Stomach smooth muscle (tissue), 2 donors: ENCODE data around the gene ZIM2.

Source experiments
- H3K27ac ChIP-seq: one replicate; pipeline ENCODE4 v1.7.0; 2013; ENCODE audit warnings: mild to moderate bottlenecking, low read length, inconsistent platforms
- H3K27me3 ChIP-seq, 2 donors: one replicate each; pipeline ENCODE4 v1.7.0; 2013; ENCODE audit warnings: low read length in 2 of 2; ENCODE audit not compliant: insufficient read depth in 2 of 2, control insufficient read depth in 1 of 2
- H3K36me3 ChIP-seq, 2 donors: one replicate each; pipeline ENCODE4 v1.7.0; 2013; ENCODE audit warnings: low read length in 2 of 2; ENCODE audit not compliant: control insufficient read depth in 2 of 2, insufficient read depth in 2 of 2
- H3K4me1 ChIP-seq: one replicate; pipeline ENCODE4 v1.7.0; 2013; ENCODE audit warnings: low read length; ENCODE audit not compliant: control insufficient read depth, insufficient read depth
- H3K4me3 ChIP-seq, 2 donors: one replicate each; pipeline ENCODE4 v1.7.0; 2013; ENCODE audit warnings: low read length in 2 of 2
- H3K9ac ChIP-seq, 2 donors: one replicate each; pipeline ENCODE4 v1.7.0; 2013; ENCODE audit warnings: low read length in 2 of 2, mild to moderate bottlenecking in 1 of 2
- H3K9me3 ChIP-seq, 2 donors: one replicate each; pipeline ENCODE4 v1.7.0; 2013; ENCODE audit warnings: low read length in 2 of 2; ENCODE audit not compliant: control insufficient read depth in 2 of 2
- donor health status: healthy.
- donor health status: Pancreatic carcinoma.

ZIM2 gene

DNA sequence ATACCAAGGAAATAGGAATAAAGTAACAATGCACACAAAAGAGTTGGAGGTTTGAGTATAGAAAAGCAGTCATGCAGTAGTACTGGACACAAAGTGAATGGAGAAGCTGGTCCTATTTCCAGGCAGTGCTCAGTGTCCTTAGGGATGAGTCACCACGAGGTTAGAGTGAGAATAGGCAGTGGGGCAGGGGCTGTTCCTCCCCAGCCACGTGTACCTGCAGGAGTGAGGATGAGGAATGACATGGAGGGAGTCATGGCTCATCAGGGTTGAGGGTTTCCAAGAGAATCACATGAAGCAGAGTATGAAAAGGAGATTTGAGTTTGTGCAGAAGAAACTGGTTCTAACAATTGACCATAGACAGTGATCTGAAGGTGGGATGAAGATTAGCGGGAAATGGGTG is 94.2 kb downstream of the ZIM2 start:
- H3K36me3 ChIP-seq = no peaks in the 10 kb centered on the region
- H3K27ac ChIP-seq = no peak overlapping the region
- H3K9me3 ChIP-seq = no peaks in the 10 kb centered on the region
- peaks cover 3% of the 10 kb centered on the region for H3K4me1 ChIP-seq
- peaks cover 2 to 3% of the 10 kb centered on the region in 2 donors for H3K27me3 ChIP-seq
- no peak overlapping the region for H3K9ac ChIP-seq
- H3K4me3 ChIP-seq = no peak overlapping the region

DNA sequence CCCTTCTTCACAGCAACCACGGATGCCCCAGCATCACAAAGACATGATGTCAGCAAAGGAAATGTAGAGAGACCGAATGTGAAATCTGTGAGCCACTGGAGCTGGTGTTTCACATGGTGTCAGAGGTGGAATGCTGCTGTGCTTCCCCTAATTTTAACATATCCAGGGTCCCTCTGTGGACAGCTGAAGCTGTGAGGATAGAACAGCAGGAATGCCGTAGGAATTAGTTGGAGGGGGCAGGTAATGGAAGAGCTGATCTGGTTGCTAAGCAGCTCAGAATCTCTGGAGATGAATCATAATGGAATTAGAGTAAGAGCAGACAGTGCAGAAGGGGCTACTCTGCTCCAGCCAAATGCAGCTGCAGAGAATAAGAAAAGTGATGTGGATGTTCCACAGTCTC is 100.0 kb downstream of the ZIM2 start:
- no peaks in the 10 kb centered on the region for H3K4me1 ChIP-seq
- H3K9ac ChIP-seq = no peak overlapping the region
- peaks cover 0 to 5% of the 10 kb centered on the region in 2 donors for H3K9me3 ChIP-seq

DNA sequence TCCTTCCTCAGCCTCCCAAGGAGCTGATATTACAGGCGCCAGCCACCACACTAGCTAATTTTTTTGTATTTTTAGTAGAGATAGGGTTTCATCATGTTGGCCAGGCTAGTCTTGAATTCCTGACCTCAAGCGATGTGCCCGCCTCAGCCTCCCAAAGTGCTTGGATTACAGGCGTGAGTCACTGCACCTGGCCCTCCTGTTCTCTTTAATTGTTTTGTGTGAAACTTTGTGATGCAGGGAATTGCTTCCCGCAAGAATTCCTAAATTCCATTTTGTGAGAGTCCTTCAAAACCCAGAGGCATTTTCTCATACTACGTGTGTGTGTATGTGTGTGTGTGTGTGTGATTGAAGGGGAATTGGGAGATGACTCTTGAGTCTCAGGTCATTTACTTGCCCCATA is 104.0 kb downstream of the ZIM2 start:
- Histone ChIP-seq H3K27me3 (peaks cover 0 to 2% of the 10 kb centered on the region in 2 donors), H3K36me3 (no peaks in the 10 kb centered on the region), H3K9ac (no peak overlapping the region), H3K27ac (no peak overlapping the region), H3K4me3 (no peak overlapping the region), H3K4me1 (no peaks in the 10 kb centered on the region), H3K9me3 (peaks cover 0 to 9% of the 10 kb centered on the region in 2 donors)

More for the DNA sequence above, 100.0 kb downstream of the ZIM2 start:
- Histone ChIP-seq H3K36me3 (no peaks in the 10 kb centered on the region), H3K4me3 (no peak overlapping the region), H3K27me3 (peaks cover 3 to 4% of the 10 kb centered on the region in 2 donors), H3K27ac (no peak overlapping the region)

DNA sequence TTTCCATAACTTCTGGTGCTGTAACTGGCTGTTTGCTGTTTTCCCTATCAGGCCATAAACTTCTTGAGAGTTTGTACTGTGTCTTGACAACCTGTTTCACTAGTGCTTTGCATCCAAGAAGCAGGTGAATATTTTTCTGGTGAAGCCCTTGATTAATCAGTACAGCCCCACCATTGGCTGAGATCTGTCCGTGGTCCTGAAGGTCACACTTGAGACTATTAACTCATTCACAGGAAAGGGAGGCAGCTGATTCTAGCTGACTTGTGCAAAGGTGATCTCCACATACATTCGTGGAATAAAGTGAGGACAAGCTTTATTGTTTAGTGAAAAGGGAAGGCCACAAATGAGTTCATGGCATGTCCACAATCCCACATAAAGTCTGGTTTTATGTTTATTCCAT is 107.5 kb downstream of the ZIM2 start:
- no peak overlapping the region for H3K27ac ChIP-seq
- no peak overlapping the region for H3K4me3 ChIP-seq
- H3K27me3 ChIP-seq = peaks cover 0 to 2% of the 10 kb centered on the region in 2 donors
- H3K4me1 ChIP-seq = no peaks in the 10 kb centered on the region
- no peaks in the 10 kb centered on the region for H3K36me3 ChIP-seq
- no peak overlapping the region for H3K9ac ChIP-seq
- peaks cover 0 to 9% of the 10 kb centered on the region in 2 donors for H3K9me3 ChIP-seq

DNA sequence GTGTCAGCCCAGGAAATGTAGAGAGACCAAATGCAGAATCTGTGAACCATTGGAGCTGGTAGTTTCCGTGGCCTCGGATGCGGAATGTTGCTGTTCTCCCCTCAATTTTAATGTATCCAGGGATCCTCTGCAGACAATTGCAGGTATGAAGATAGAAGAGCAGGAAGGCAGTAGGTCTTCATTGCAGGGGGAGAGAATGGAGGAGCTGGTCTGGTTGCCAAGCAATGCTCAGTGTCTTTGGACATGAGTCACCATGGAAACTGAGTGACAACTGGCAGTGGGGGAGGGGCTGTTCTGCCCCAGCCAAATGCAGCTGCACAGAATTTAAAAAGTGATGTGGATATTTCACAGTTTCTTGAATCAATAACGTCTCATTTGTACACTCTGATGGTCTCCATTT is 112.8 kb downstream of the ZIM2 start:
- no peak overlapping the region for H3K4me3 ChIP-seq
- H3K36me3 ChIP-seq = no peaks in the 10 kb centered on the region
- H3K27ac ChIP-seq = no peak overlapping the region
- no peaks in the 10 kb centered on the region for H3K9me3 ChIP-seq
- no peaks in the 10 kb centered on the region for H3K4me1 ChIP-seq
- no peak overlapping the region for H3K9ac ChIP-seq
- H3K27me3 ChIP-seq = peaks cover 0 to 3% of the 10 kb centered on the region in 2 donors

DNA sequence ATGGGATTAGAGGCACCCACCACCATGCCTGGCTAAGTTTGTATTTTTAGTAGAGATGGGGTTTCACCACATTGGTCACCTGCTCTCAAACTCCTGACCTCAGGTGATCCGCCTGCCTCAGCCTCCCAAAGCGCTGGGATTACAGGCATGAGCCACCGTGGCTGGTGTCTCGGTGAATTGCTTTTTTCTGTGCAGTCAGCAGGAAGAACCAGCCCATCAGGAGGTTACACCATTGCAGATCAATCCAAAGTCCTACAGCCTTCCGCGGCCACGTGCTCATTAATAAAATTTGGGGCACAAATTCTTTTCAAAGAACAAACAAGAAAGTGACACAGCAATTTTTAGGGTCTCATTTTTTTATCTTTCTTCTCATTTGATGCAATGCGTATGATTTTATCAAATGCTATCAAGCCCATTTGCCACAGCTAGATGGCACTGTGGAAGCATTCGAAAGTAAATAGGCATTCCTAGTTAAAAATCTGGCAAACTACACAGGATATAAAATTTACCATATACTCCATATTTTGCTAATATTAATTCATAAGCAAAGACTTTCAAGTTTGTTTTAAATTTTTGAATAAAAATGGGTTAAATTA is 114.6 kb downstream of the ZIM2 start:
- peaks cover 0 to 3% of the 10 kb centered on the region in 2 donors for H3K27me3 ChIP-seq
- H3K4me1 ChIP-seq = no peaks in the 10 kb centered on the region
- H3K36me3 ChIP-seq = no peaks in the 10 kb centered on the region
- H3K27ac ChIP-seq = no peak overlapping the region
- no peak overlapping the region for H3K4me3 ChIP-seq
- H3K9ac ChIP-seq = no peak overlapping the region
- H3K9me3 ChIP-seq = no peaks in the 10 kb centered on the region
